Thyroid gland (tissue), 4 donors: ENCODE measurements around the gene DEPDC1. TPM values are rescaled to one million over a fixed set of nuclear protein-coding genes. Genes with fewer than 3 reads are reported as not detected.

ENCODE experiments used
- DNase-seq, 2 donors: peaks; one replicate each; pipeline ENCODE4 v3.0.0-alpha.2; 2019
- H3K27ac ChIP-seq, 3 donors: fragments of 200-600 bp; sonication (generic); 1 replicate in 2 of 3; 2 replicates in 1 of 3; pipeline ENCODE4 v1.5.1; 2016 to 2019; ENCODE audit warnings: mild to moderate bottlenecking in 1 of 3, moderate library complexity in 1 of 3
- H3K27me3 ChIP-seq: fragments of 200-600 bp; sonication (generic); one replicate; pipeline ENCODE4 v1.5.1; 2019
- H3K36me3 ChIP-seq, 2 donors: fragments of 200-600 bp; sonication (generic); one replicate each; pipeline ENCODE4 v1.5.1; 2016 to 2019
- H3K4me1 ChIP-seq, 2 donors: fragments of 200-600 bp; sonication (generic); one replicate each; pipeline ENCODE4 v1.5.1; 2017 to 2019
- H3K4me3 ChIP-seq, 3 donors: fragments of 200-600 bp; sonication (generic); replicated peaks in 1 of 3; 1 replicate in 2 of 3; 2 replicates in 1 of 3; pipeline ENCODE4 v1.5.1; 2016; ENCODE audit warnings: mild to moderate bottlenecking in 1 of 3
- H3K9me3 ChIP-seq: fragments of 200-600 bp; sonication (generic); one replicate; pipeline ENCODE4 v1.5.1; 2017
- POLR2A ChIP-seq, 2 donors: fragments of 450-650 bp; IDR thresholded peaks; one replicate each; pipeline ENCODE4 v1.6.1; 2017; ENCODE audit warnings: antibody characterized with exemption in 2 of 2, mild to moderate bottlenecking in 2 of 2, moderate library complexity in 1 of 2
- WGBS, 2 donors: methylation state at CpG; one replicate each; pipeline ENCODE4 v1.1.5; 2017; 5-methylcytosine and 5-hydroxymethylcytosine counted together
- intact Hi-C: fragments of 100-400 bp; cut with DNase I; formaldehyde crosslinking; loops from one replicate; pipeline ENCODE4 v1.15.1; 2023
- total RNA-seq, 4 donors: library from RNA; depleted of rRNA; stranded (reverse); fragments of >200 nt; gene quantifications; one replicate each; pipeline ENCODE4 v1.2.3, GENCODE V29; 2016
- TF ChIP-seq, protein P1 (sequence below), 6 experiments: fragments of 200-600 bp in 3 of 6; fragments of 450-650 bp in 3 of 6; sonication (generic) in 3 of 6; IDR thresholded peaks; one replicate each; pipeline ENCODE4 v1.5.1; 2016 to 2019; ENCODE audit warnings: antibody characterized with exemption in 6 of 6, mild to moderate bottlenecking in 2 of 6, inconsistent platforms in 1 of 6, moderate library complexity in 1 of 6

Gene DEPDC1
- total RNA-seq, 4 donors from 2014 or later, result 0.11 to 0.27 (median 0.13) TPM; not detected in 1

DNA sequence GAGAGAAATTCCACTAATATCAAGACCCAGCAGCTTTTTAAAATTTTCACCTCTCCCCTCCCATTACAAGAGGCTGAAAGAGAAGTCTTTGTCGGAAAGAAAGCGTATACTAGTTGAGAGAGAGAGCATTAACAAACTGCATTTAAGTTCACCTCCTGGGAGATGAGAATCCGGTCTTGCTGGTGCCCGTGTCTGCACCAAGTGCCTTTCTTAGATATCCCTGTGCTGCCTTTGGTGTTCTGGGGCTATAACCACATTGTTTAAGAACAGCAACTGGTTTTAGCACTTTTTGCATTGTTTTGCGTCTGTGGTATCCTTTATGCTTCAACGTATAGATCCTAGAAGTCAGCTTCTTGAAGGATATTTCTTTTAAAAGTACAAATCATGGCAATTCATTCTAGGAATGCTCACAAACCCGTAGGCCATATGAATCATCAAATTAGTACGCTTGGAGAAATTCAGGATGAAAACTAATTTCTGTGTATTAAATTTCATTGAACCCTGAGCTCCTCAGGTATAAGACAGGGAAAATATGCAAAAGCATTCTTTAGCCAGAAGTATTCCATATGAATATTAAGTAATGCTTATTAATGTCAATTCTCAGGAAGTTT is 43.7 kb downstream of the DEPDC1 start:
- Histone ChIP-seq H3K9me3 (no peaks in the 10 kb centered on the region), H3K27me3 (no peaks in the 10 kb centered on the region), H3K36me3 (no peaks in the 10 kb centered on the region), H3K4me3 (no peak overlapping the region), H3K4me1 (peaks cover 0 to 5% of the 10 kb centered on the region in 2 donors), H3K27ac (no peak overlapping the region)
- no peak for DNase-seq
- intact Hi-C loops, result no loop called here
- TF ChIP-seq, protein P1, sequence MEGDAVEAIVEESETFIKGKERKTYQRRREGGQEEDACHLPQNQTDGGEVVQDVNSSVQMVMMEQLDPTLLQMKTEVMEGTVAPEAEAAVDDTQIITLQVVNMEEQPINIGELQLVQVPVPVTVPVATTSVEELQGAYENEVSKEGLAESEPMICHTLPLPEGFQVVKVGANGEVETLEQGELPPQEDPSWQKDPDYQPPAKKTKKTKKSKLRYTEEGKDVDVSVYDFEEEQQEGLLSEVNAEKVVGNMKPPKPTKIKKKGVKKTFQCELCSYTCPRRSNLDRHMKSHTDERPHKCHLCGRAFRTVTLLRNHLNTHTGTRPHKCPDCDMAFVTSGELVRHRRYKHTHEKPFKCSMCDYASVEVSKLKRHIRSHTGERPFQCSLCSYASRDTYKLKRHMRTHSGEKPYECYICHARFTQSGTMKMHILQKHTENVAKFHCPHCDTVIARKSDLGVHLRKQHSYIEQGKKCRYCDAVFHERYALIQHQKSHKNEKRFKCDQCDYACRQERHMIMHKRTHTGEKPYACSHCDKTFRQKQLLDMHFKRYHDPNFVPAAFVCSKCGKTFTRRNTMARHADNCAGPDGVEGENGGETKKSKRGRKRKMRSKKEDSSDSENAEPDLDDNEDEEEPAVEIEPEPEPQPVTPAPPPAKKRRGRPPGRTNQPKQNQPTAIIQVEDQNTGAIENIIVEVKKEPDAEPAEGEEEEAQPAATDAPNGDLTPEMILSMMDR (IDR thresholded peaks at IDR 0.05), result no peak
- no peak for TF ChIP-seq POLR2A (IDR thresholded peaks at IDR 0.05)
- WGBS, 2 donors, result 87 to 90% methylated on average over 8 of the region's 8 CpGs

DNA sequence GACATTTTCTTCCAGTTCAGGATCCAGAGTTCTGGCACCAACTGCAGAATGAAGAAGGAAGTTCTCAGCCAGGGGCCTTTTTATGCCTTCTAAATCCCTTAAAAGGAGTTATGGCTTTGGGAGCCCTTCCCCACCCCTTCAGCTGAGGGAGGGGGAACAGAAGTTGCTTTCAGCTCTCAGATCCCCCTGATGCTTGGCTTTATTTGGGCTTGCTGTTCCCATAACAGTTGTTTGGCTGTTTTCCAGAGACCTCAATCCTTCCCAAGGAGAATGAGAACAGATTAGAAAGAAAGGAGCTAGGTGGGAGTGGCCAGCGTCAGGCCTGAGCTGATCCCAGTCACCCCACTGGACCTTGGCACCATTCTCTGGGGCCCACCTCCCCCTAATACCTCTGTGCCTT is 47.0 kb downstream of the DEPDC1 start, which contains the start of gene RPE65:
Gene RPE65, minus strand, starts transcription at position 54 of the 400 bp plus-strand sequence. Its CDS starts 49 bp downstream, at position 5.
- Histone ChIP-seq H3K4me1 (no peaks in the 10 kb centered on the region), H3K27me3 (no peaks in the 10 kb centered on the region), H3K4me3 (no peak within 1 kb of the TSS), H3K9me3 (no peaks in the 10 kb centered on the region), H3K27ac (no peak within 1 kb of the TSS), H3K36me3 (no peaks in the 10 kb centered on the region)
- no peak for TF ChIP-seq POLR2A (IDR thresholded peaks at IDR 0.05)
- TF ChIP-seq, protein P1 (IDR thresholded peaks at IDR 0.05), result no peak
- intact Hi-C loops, result no loop called here
- DNase-seq, result no peak
- WGBS, 2 donors, result 70 to 81% methylated on average over 1 of the region's 1 CpG

DNA sequence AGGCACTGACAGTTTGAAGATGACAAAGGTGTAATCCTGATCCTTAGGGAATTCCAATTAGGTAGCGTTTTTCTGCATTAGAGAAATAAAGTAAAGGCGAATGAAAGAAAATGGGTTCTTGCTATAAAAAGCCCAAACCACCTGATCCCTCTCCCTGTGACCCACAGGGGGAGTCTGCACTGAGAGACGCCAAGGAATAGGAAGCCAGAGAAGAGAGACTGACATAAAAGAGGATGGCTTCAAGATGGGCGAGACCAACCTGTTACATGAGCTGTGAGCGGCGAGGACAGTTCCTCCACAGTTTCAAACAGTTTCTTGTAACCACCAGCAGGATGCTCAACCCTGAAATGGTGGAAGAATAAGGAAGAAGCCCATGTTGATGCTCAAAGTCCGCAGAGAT is 48.5 kb downstream of the DEPDC1 start:
- 79% methylated on average over 7 of the region's 7 CpGs for WGBS, 2 donors
- H3K27ac ChIP-seq, result no peak overlapping the region
- no peak for DNase-seq
- no peaks in the 10 kb centered on the region for H3K27me3 ChIP-seq
- no peaks in the 10 kb centered on the region for H3K9me3 ChIP-seq
- no peaks in the 10 kb centered on the region for H3K4me1 ChIP-seq
- TF ChIP-seq POLR2A (IDR thresholded peaks at IDR 0.05), result no peak
- TF ChIP-seq, protein P1 (IDR thresholded peaks at IDR 0.05), result no peak
- intact Hi-C loops, result no loop called here
- H3K36me3 ChIP-seq, result no peaks in the 10 kb centered on the region
- H3K4me3 ChIP-seq, result no peak overlapping the region

DNA sequence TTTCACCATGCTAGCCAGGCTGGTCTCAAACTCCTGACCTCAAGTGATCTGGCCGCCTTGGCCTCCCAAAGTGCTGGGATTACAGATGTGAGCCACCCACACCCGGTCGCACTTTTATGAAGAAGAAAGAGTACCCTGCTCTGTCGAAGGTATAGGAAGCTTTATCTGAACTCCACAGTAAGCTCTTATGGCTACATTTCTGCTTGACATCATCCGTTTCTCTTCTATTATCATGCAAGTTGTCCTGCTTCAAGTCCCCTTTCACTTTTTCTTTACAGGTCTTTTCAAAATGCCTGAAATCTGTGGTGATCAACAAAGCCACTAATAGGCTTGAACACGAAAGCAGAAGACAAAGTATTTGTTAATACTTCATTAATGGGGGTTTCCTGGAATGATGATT is 51.2 kb downstream of the DEPDC1 start:
- Histone ChIP-seq H3K4me3 (no peak overlapping the region), H3K9me3 (no peaks in the 10 kb centered on the region), H3K27me3 (no peaks in the 10 kb centered on the region), H3K4me1 (no peaks in the 10 kb centered on the region), H3K36me3 (no peaks in the 10 kb centered on the region), H3K27ac (no peak overlapping the region)
- TF ChIP-seq, protein P1 (IDR thresholded peaks at IDR 0.05), result no peak
- no peak for TF ChIP-seq POLR2A (IDR thresholded peaks at IDR 0.05)
- 95% methylated on average over 6 of the region's 6 CpGs for WGBS, 2 donors
- intact Hi-C loops, result no loop called here
- no peak for DNase-seq

DNA sequence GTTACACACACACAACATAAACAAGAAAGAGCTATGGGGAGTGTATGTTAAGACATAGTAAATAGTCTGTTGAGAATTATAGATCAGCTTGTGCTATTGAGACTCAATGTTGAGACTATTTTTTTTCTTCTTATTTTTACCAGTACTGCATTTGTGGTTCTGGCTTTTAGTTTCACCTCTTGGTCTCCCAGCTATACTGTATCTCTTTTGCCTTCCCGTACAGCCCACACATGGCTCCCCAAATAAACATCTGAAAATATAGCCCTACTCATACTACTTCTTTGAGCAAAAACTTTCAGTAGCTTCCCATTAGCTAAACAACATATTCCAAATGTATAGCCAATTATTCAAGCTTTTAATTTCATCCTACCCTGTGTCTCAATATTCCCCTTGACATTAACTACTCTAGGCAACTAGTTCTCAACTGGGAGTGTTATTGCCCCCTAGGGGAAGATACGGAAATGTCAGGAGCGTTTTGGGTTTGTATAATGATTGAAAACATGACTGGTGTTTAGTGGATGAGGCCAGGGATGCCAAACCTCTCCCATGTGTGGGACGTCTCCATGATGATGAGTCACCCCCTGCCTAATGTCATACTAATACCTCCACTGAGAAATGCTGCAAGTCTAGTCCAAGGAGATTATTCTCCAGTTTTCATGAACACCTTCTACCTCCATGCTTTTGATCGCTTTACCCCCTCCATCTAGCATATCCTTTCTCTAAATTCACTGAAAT is 53.9 kb downstream of the DEPDC1 start:
- no peaks in the 10 kb centered on the region for H3K27me3 ChIP-seq
- H3K4me3 ChIP-seq, result no peak overlapping the region
- H3K9me3 ChIP-seq, result no peaks in the 10 kb centered on the region
- intact Hi-C loops, result no loop called here
- TF ChIP-seq, protein P1 (IDR thresholded peaks at IDR 0.05), result peak in 4 of 6 experiments; percentile 22 to 47 (median 39)
- no peak for TF ChIP-seq POLR2A (IDR thresholded peaks at IDR 0.05)
- no peaks in the 10 kb centered on the region for H3K4me1 ChIP-seq
- no peak for DNase-seq
- 40 to 45% methylated on average over 5 of the region's 5 CpGs for WGBS, 2 donors
- H3K27ac ChIP-seq, result no peak overlapping the region
- no peaks in the 10 kb centered on the region for H3K36me3 ChIP-seq
